Neural progenitor cell (in vitro differentiated cells): Measurements from ENCODE around the gene PLA2G15. TPM values are rescaled to one million over a fixed set of nuclear protein-coding genes. Genes with fewer than 3 reads are reported as not detected.

ENCODE experiments used
- DNase-seq: peaks from one replicate; pipeline ENCODE4 v3.0.0-alpha.2; 2016; ENCODE audit warnings: low spot score
- H2AFZ ChIP-seq: fragments of 200-600 bp; sonication (generic); replicated peaks from 2 replicates; pipeline ENCODE4 v1.6.1; 2016; ENCODE audit warnings: antibody characterized with exemption
- H3F3A ChIP-seq: fragments of 200-600 bp; sonication (generic); 2 replicates; pipeline ENCODE4 v1.6.1; 2016; ENCODE audit warnings: antibody characterized with exemption, low read depth
- H3K27ac ChIP-seq: fragments of 200-600 bp; sonication (generic); 2 replicates; pipeline ENCODE4 v1.5.1; 2016; ENCODE audit warnings: mild to moderate bottlenecking
- H3K27me3 ChIP-seq: fragments of 200-600 bp; sonication (generic); 2 replicates; pipeline ENCODE4 v1.6.1; 2016; ENCODE audit warnings: mild to moderate bottlenecking, moderate library complexity
- H3K36me3 ChIP-seq: fragments of 200-600 bp; sonication (generic); 2 replicates; pipeline ENCODE4 v1.5.1; 2016
- H3K4me1 ChIP-seq: fragments of 200-600 bp; sonication (generic); 2 replicates; pipeline ENCODE4 v1.6.1; 2016; ENCODE audit warnings: mixed run types
- H3K4me2 ChIP-seq: fragments of 200-600 bp; sonication (generic); 2 replicates; pipeline ENCODE4 v1.6.1; 2016
- H3K4me3 ChIP-seq: fragments of 200-600 bp; sonication (generic); 2 replicates; pipeline ENCODE4 v1.5.1; 2016
- H3K79me2 ChIP-seq: fragments of 200-600 bp; sonication (generic); 2 replicates; pipeline ENCODE4 v1.6.1; 2016; ENCODE audit warnings: low read depth
- H3K9ac ChIP-seq: fragments of 200-600 bp; sonication (generic); 2 replicates; pipeline ENCODE4 v1.6.1; 2016
- H3K9me3 ChIP-seq: fragments of 200-600 bp; sonication (generic); 2 replicates; pipeline ENCODE4 v1.5.1; 2016; ENCODE audit warnings: low read depth
- H4K20me1 ChIP-seq: fragments of 200-600 bp; sonication (generic); 2 replicates; pipeline ENCODE4 v1.6.1; 2016; ENCODE audit warnings: low read depth
- H3K27ac Mint-ChIP-seq: 3 replicates; pipeline ENCODE4 v1.8.0; 2021; ENCODE audit warnings: mixed read lengths
- H3K27me3 Mint-ChIP-seq: 2 replicates; pipeline ENCODE4 v1.8.0; 2022; ENCODE audit warnings: low read depth, mild to moderate bottlenecking, inconsistent platforms, moderate library complexity, mixed read lengths; ENCODE audit not compliant: insufficient read depth
- H3K36me3 Mint-ChIP-seq: 3 replicates; pipeline ENCODE4 v1.8.0; 2021; ENCODE audit warnings: mixed read lengths
- H3K4me1 Mint-ChIP-seq: 3 replicates; pipeline ENCODE4 v1.8.0; 2021; ENCODE audit warnings: mixed read lengths
- H3K4me3 Mint-ChIP-seq: 3 replicates; pipeline ENCODE4 v1.8.0; 2021; ENCODE audit warnings: mild to moderate bottlenecking, moderate library complexity, mixed read lengths
- H3K9me3 Mint-ChIP-seq: 3 replicates; pipeline ENCODE4 v1.8.0; 2020; ENCODE audit warnings: mixed read lengths
- EZH2 ChIP-seq: fragments of 200-600 bp; sonication (generic); IDR thresholded peaks from 2 replicates; pipeline ENCODE4 v1.6.1; 2017; ENCODE audit warnings: antibody characterized with exemption, mild to moderate bottlenecking, moderate library complexity
- EZH2phosphoT487 ChIP-seq: fragments of 200-600 bp; sonication (generic); IDR thresholded peaks from 2 replicates; pipeline ENCODE4 v1.6.1; 2017; ENCODE audit warnings: antibody characterized with exemption
- total RNA-seq: library from RNA; depleted of rRNA; stranded (reverse); fragments of >200 nt; gene quantifications from 2 replicates; pipeline ENCODE4 v1.2.3, GENCODE V29; 2015; ENCODE audit warnings: low replicate concordance
- TF ChIP-seq, protein P1 (sequence below): fragments of 200-600 bp; sonication (generic); IDR thresholded peaks from 2 replicates; pipeline ENCODE4 v1.5.1; 2017; ENCODE audit warnings: antibody characterized with exemption, mild to moderate bottlenecking

Gene PLA2G15
- total RNA-seq, 1 donor from 2014 or later = 3.8 TPM

DNA sequence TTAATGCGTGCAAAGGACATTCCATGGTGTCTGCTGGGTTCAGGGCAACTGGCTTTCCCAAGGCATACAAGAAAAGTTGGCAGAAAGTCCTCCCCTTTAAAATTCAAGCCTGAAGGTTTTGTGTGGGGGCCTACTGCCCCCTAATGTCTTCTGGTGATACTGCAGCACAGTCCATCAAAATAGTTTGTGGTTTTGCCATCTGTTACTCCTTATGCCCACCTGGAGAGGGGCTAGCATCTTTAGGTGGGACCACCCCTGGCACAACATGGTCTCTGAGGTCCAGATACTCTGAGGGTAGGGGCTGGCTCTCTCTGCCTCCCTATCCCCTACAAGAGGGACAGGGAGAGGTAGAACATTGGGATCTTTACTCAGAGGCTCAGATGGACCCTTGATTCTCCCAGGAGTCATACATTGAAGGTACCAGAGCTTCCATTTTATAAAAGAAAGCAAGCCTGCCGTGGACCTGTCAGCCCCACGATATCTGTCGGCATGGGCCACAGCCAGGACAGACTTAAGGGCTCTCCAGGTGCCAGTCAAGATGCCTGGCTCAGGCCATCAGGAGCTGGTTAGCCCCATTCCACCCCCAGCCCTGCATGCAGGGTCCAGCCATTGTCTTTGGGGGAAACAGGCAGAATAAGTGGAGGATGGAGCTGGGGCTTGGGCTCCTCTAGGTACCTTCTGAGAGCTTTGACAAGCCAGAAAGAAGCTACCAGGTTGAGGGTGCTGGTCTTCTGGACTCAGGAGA, 15.6 kb upstream of the PLA2G15 start:
- H3K4me1 ChIP-seq = no peaks in the 10 kb centered on the region
- peaks cover 10% of the 10 kb centered on the region for H3F3A ChIP-seq
- no peak overlapping the region for H2AFZ ChIP-seq
- no peaks in the 10 kb centered on the region for H3K9me3 Mint-ChIP-seq
- H3K27ac Mint-ChIP-seq = no peak overlapping the region
- H3K4me2 ChIP-seq = no peak overlapping the region
- no peaks in the 10 kb centered on the region for H3K4me1 Mint-ChIP-seq
- H3K4me3 ChIP-seq = no peak overlapping the region
- TF ChIP-seq EZH2 = no peak
- TF ChIP-seq, protein P1, sequence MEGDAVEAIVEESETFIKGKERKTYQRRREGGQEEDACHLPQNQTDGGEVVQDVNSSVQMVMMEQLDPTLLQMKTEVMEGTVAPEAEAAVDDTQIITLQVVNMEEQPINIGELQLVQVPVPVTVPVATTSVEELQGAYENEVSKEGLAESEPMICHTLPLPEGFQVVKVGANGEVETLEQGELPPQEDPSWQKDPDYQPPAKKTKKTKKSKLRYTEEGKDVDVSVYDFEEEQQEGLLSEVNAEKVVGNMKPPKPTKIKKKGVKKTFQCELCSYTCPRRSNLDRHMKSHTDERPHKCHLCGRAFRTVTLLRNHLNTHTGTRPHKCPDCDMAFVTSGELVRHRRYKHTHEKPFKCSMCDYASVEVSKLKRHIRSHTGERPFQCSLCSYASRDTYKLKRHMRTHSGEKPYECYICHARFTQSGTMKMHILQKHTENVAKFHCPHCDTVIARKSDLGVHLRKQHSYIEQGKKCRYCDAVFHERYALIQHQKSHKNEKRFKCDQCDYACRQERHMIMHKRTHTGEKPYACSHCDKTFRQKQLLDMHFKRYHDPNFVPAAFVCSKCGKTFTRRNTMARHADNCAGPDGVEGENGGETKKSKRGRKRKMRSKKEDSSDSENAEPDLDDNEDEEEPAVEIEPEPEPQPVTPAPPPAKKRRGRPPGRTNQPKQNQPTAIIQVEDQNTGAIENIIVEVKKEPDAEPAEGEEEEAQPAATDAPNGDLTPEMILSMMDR = peak; percentile 87
- peak; percentile 69 for DNase-seq
- no peaks in the 10 kb centered on the region for H3K79me2 ChIP-seq
- no peaks in the 10 kb centered on the region for H3K36me3 ChIP-seq
- peaks cover 2% of the 10 kb centered on the region for H3K36me3 Mint-ChIP-seq
- H3K27ac ChIP-seq = no peak overlapping the region
- H3K9me3 ChIP-seq = no peaks in the 10 kb centered on the region
- peaks cover 13% of the 10 kb centered on the region for H3K27me3 Mint-ChIP-seq
- no peak overlapping the region for H3K9ac ChIP-seq
- peaks cover 8% of the 10 kb centered on the region for H3K27me3 ChIP-seq
- H3K4me3 Mint-ChIP-seq = no peak overlapping the region
- H4K20me1 ChIP-seq = peaks cover 19% of the 10 kb centered on the region

DNA sequence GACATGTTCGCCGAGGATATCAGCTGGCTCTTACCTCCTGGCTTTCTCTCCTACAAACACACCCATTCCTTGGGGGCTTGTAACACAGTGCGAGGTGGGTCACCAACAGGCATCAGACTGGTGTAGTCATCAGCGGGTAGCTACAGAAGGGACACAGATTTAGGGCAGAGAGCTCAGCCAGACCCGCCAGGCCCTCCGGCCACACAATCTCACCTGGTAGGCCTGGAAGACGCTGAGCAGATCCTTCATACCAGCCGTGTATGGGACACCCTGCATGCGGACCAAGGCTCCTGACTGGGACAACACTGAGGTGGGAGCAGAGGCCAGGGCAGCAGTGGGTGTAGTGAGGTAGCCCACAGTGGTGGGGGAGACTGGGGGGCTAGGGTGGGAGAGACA, 15.0 kb upstream of the PLA2G15 start:
- Histone ChIP-seq H3K27me3 (peaks cover 13% of the 10 kb centered on the region), H4K20me1 (peaks cover 25% of the 10 kb centered on the region), H3K79me2 (no peaks in the 10 kb centered on the region), H3K9ac (no peak overlapping the region), H3K36me3 (no peaks in the 10 kb centered on the region), H3K4me1 (peaks cover under 1% of the 10 kb centered on the region), H3K4me2 (no peak overlapping the region), H2AFZ (no peak overlapping the region), H3K27ac (no peak overlapping the region), H3F3A (peaks cover 16% of the 10 kb centered on the region), H3K4me3 (no peak overlapping the region), H3K9me3 (no peaks in the 10 kb centered on the region)
- TF ChIP-seq, protein P1 = no peak
- TF ChIP-seq EZH2phosphoT487 = no peak
- TF ChIP-seq EZH2 = no peak
- Mint-ChIP-seq H3K27ac (no peak overlapping the region), H3K4me3 (no peak overlapping the region), H3K9me3 (no peaks in the 10 kb centered on the region), H3K4me1 (no peaks in the 10 kb centered on the region), H3K36me3 (peaks cover 4% of the 10 kb centered on the region), H3K27me3 (peaks cover 19% of the 10 kb centered on the region)
- no peak for DNase-seq

DNA sequence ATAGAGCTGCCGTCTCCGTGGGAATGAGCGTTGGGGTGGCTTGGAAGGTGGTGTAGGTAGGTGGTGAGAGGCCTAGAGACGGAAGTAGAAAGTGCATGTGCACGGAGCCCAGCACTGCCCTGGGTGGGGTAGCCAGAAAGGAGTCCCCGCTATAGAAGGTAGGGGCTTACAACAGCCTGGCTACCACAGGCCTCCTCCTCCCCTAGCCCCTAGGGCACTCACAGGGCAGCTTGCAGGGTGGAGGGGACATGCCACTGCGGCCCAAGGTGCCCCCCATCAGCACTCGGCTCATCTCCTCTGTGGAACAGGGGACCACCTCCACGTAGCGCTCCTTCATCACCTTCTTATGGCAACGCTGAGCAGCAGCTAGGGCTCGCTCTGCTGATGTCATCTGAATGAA, 14.2 kb upstream of the PLA2G15 start:
- Histone ChIP-seq H2AFZ (no peak overlapping the region), H3K4me2 (no peak overlapping the region), H3K4me3 (no peak overlapping the region), H3K9ac (no peak overlapping the region), H3K79me2 (no peaks in the 10 kb centered on the region), H4K20me1 (peaks cover 22% of the 10 kb centered on the region), H3K27me3 (peaks cover 21% of the 10 kb centered on the region), H3F3A (peaks cover 23% of the 10 kb centered on the region), H3K9me3 (no peaks in the 10 kb centered on the region), H3K4me1 (peaks cover 7% of the 10 kb centered on the region), H3K27ac (no peak overlapping the region), H3K36me3 (no peaks in the 10 kb centered on the region)
- no peak overlapping the region for H3K4me3 Mint-ChIP-seq
- H3K9me3 Mint-ChIP-seq = no peaks in the 10 kb centered on the region
- no peak overlapping the region for H3K27ac Mint-ChIP-seq
- TF ChIP-seq EZH2 (no peak), EZH2phosphoT487 (no peak)
- TF ChIP-seq, protein P1 = no peak
- no peaks in the 10 kb centered on the region for H3K4me1 Mint-ChIP-seq
- no peak for DNase-seq
- H3K27me3 Mint-ChIP-seq = peaks cover 23% of the 10 kb centered on the region
- peaks cover 4% of the 10 kb centered on the region for H3K36me3 Mint-ChIP-seq
